Body of pancreas (tissue), 4 donors: ENCODE measurements around the gene ZNF665. TPM values are rescaled to one million over a fixed set of nuclear protein-coding genes. Genes with fewer than 3 reads are reported as not detected.
"Not testable (repeated sequence)": the region's sequence is repeated elsewhere in the genome, so short reads cannot be mapped to it uniquely, and the experiment has no call there.

Experiments
- ATAC-seq: fragments of 150-250 bp; one replicate; pipeline ENCODE4 v1.9.1; 2016
- DNase-seq, 4 donors: peaks; one replicate each; pipeline ENCODE4 v3.0.0-alpha.2; 2019
- H3K27ac ChIP-seq, 4 donors: fragments of 200-600 bp; sonication (generic); 1 replicate in 3 of 4; 2 replicates in 1 of 4; pipeline versions ENCODE4 v1.5.1 to v1.6.1; 2016 to 2019; ENCODE audit warnings: mild to moderate bottlenecking in 1 of 4, mixed read lengths in 1 of 4, moderate library complexity in 1 of 4
- H3K27me3 ChIP-seq, 2 donors: fragments of 200-600 bp; sonication (generic); one replicate each; pipeline ENCODE4 v1.6.0; 2016; ENCODE audit warnings: mild to moderate bottlenecking in 1 of 2
- H3K36me3 ChIP-seq, 2 donors: fragments of 200-600 bp; sonication (generic); replicated peaks in 1 of 2; 2 replicates each; pipeline ENCODE4 v1.5.1; 2016; ENCODE audit warnings: low read depth in 2 of 2; ENCODE audit not compliant: insufficient read depth in 1 of 2
- H3K4me1 ChIP-seq: fragments of 200-600 bp; sonication (generic); one replicate; pipeline ENCODE4 v1.6.0; 2016
- H3K4me3 ChIP-seq, 2 donors: fragments of 200-600 bp; sonication (generic); 1 replicate in 1 of 2; 2 replicates in 1 of 2; pipeline ENCODE4 v1.5.1; 2016 to 2019
- H3K9me3 ChIP-seq, 3 donors: fragments of 200-600 bp; sonication (generic); 1 replicate in 2 of 3; 2 replicates in 1 of 3; pipeline ENCODE4 v1.5.1; 2016
- CTCF ChIP-seq, 7 experiments: fragments of 450-650 bp in 4 of 7; fragments of 200-600 bp in 3 of 7; sonication (generic) in 3 of 7; IDR thresholded peaks; one replicate each; pipeline ENCODE4 v1.5.1; 2016 to 2019; ENCODE audit warnings: antibody characterized with exemption in 7 of 7
- POLR2A ChIP-seq, 3 donors: fragments of 450-650 bp; IDR thresholded peaks; one replicate each; pipeline ENCODE4 v1.6.1; 2016; ENCODE audit warnings: antibody characterized with exemption in 3 of 3, mild to moderate bottlenecking in 2 of 3
- WGBS, 2 donors: methylation state at CpG; one replicate each; pipeline ENCODE4 v1.1.5; 2017; 5-methylcytosine and 5-hydroxymethylcytosine counted together
- intact Hi-C: fragments of 100-400 bp; cut with DNase I; formaldehyde crosslinking; loops from one replicate; pipeline ENCODE4 v1.15.1; 2023
- total RNA-seq, 2 donors: library from RNA; depleted of rRNA; stranded (reverse); fragments of >200 nt; gene quantifications; one replicate each; pipeline ENCODE4 v1.1.0, GENCODE V29; 2016

ZNF665 gene
- total RNA-seq, 2 donors from 2014 or later = 0.78 to 3.3 TPM

- peak; percentile 29 to 78 (median 74) for TF ChIP-seq POLR2A (IDR thresholded peaks at IDR 0.05)
- TF ChIP-seq CTCF (IDR thresholded peaks at IDR 0.05) = peak in 1 of 7 experiments; percentile 1
- peaks cover 28% of the 10 kb centered on the region for H3K4me1 ChIP-seq
- DNase-seq (peak; percentile 98 to 99 (median 98)), ATAC-seq (peak; percentile 91)
- 1% methylated on average over 16 to 42 of the region's 42 CpGs for WGBS, 2 donors
- intact Hi-C loops = loop anchor here (10.0 kb wide), 1 partner anchor 138 kb away; the partner anchor contains the start of gene ZNF845
- H3K36me3 ChIP-seq = peaks cover 0 to 2% of the 10 kb centered on the region in 2 donors
- peaks cover 0 to 14% (median 0%) of the 10 kb centered on the region in 3 donors for H3K9me3 ChIP-seq
- H3K27me3 ChIP-seq = no peaks in the 10 kb centered on the region
- H3K27ac ChIP-seq = peak overlapping the region; percentile 65 to 95 (median 85)
- peak overlapping the region; percentile 24 to 74 for H3K4me3 ChIP-seq
Observed at GRCh38 chr19:53196777-53197396, 3.7 kb upstream of the ZNF665 start.

GRCh38 chr19:53195265-53195903 lies 2.2 kb upstream of the ZNF665 start:
- Histone ChIP-seq H3K9me3 (peaks cover 0 to 4% (median 0%) of the 10 kb centered on the region in 3 donors), H3K4me1 (peaks cover 28% of the 10 kb centered on the region), H3K27ac (peak overlapping the region in 1 of 4 donors; percentile 36), H3K4me3 (no peak overlapping the region), H3K27me3 (no peaks in the 10 kb centered on the region), H3K36me3 (peaks cover 0 to 2% of the 10 kb centered on the region in 2 donors)
- ATAC-seq (peak; percentile 55), DNase-seq (peak; percentile 82 to 90 (median 85))
- TF ChIP-seq POLR2A (IDR thresholded peaks at IDR 0.05) (no peak), CTCF (IDR thresholded peaks at IDR 0.05) (peak; percentile 63 to 95 (median 90))
- 0% methylated on average over 3 of the region's 3 CpGs for WGBS, 2 donors
- intact Hi-C loops = loop anchor here (10.0 kb wide), 1 partner anchor 139 kb away; the partner anchor contains the start of gene ZNF845

GRCh38 chr19:53193535-53194222 lies 521 bp upstream of the ZNF665 start:
- Histone ChIP-seq H3K36me3 (no peaks in the 10 kb centered on the region), H3K27ac (peak overlapping the region in 1 of 4 donors; percentile 83), H3K4me1 (peaks cover 28% of the 10 kb centered on the region), H3K27me3 (no peaks in the 10 kb centered on the region), H3K9me3 (no peaks in the 10 kb centered on the region), H3K4me3 (no peak overlapping the region)
- 53 to 55% methylated on average over 12 of the region's 12 CpGs for WGBS, 2 donors
- no peak for DNase-seq
- intact Hi-C loops = loop anchor here (10.0 kb wide), 1 partner anchor 141 kb away; the partner anchor contains the start of gene ZNF845
- no peak for ATAC-seq
- no peak for TF ChIP-seq POLR2A (IDR thresholded peaks at IDR 0.05)
- TF ChIP-seq CTCF (IDR thresholded peaks at IDR 0.05) = no peak

GRCh38 chr19:53190253-53190652 lies 2.9 kb downstream of the ZNF665 start:
- no peaks in the 10 kb centered on the region for H3K9me3 ChIP-seq
- H3K27me3 ChIP-seq = no peaks in the 10 kb centered on the region
- DNase-seq (no peak), ATAC-seq (no peak)
- no peak overlapping the region for H3K27ac ChIP-seq
- H3K4me1 ChIP-seq = peaks cover 12% of the 10 kb centered on the region
- no peak overlapping the region for H3K4me3 ChIP-seq
- no peaks in the 10 kb centered on the region for H3K36me3 ChIP-seq
- no peak for TF ChIP-seq CTCF (IDR thresholded peaks at IDR 0.05)
- TF ChIP-seq POLR2A (IDR thresholded peaks at IDR 0.05) = no peak
- 83 to 88% methylated on average over 3 of the region's 3 CpGs for WGBS, 2 donors
- intact Hi-C loops = loop anchor here (10.0 kb wide), 1 partner anchor 145 kb away; the partner anchor contains the start of gene ZNF845

- H3K27ac ChIP-seq, ATAC-seq, H3K9me3 ChIP-seq, DNase-seq, H3K27me3 ChIP-seq, H3K36me3 ChIP-seq, H3K4me3 ChIP-seq: not testable (repeated sequence)
- intact Hi-C loops = loop anchor here (10.0 kb wide), 1 partner anchor 145 kb away; the partner anchor contains the start of gene ZNF845
- H3K4me1 ChIP-seq = peaks cover 12% of the 10 kb centered on the region
- WGBS, 2 donors = 79 to 82% methylated on average over 10 to 11 of the region's 16 CpGs
Observed at GRCh38 chr19:53189691-53190198, 3.4 kb downstream of the ZNF665 start.

- intact Hi-C loops, DNase-seq, ATAC-seq, H3K9me3 ChIP-seq, H3K36me3 ChIP-seq, H3K27ac ChIP-seq, H3K4me1 ChIP-seq, H3K4me3 ChIP-seq, H3K27me3 ChIP-seq: not testable (repeated sequence)
- WGBS, 2 donors = 85 to 89% methylated on average over 5 to 9 of the region's 19 CpGs
Observed at GRCh38 chr19:53185155-53185882, 7.8 kb downstream of the ZNF665 start.
